GM12873 (cell line): ENCODE measurements around the gene CSF3.

Experiments
- TF ChIP-seq, protein P1 (sequence below): IDR thresholded peaks from 2 replicates; pipeline ENCODE4 v1.5.1; 2012; ENCODE audit warnings: low read depth, mild to moderate bottlenecking, moderate library complexity, low read length, control low read depth; ENCODE audit not compliant: insufficient read depth; ENCODE audit errors: missing control alignments

CSF3 gene

GRCh38 chr17:39999067-39999466 lies 16.2 kb upstream of the CSF3 start:
- TF ChIP-seq, protein P1, sequence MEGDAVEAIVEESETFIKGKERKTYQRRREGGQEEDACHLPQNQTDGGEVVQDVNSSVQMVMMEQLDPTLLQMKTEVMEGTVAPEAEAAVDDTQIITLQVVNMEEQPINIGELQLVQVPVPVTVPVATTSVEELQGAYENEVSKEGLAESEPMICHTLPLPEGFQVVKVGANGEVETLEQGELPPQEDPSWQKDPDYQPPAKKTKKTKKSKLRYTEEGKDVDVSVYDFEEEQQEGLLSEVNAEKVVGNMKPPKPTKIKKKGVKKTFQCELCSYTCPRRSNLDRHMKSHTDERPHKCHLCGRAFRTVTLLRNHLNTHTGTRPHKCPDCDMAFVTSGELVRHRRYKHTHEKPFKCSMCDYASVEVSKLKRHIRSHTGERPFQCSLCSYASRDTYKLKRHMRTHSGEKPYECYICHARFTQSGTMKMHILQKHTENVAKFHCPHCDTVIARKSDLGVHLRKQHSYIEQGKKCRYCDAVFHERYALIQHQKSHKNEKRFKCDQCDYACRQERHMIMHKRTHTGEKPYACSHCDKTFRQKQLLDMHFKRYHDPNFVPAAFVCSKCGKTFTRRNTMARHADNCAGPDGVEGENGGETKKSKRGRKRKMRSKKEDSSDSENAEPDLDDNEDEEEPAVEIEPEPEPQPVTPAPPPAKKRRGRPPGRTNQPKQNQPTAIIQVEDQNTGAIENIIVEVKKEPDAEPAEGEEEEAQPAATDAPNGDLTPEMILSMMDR, result no peak

GRCh38 chr17:40000161-40000560 lies 15.1 kb upstream of the CSF3 start:
- TF ChIP-seq, protein P1, result no peak

DNA sequence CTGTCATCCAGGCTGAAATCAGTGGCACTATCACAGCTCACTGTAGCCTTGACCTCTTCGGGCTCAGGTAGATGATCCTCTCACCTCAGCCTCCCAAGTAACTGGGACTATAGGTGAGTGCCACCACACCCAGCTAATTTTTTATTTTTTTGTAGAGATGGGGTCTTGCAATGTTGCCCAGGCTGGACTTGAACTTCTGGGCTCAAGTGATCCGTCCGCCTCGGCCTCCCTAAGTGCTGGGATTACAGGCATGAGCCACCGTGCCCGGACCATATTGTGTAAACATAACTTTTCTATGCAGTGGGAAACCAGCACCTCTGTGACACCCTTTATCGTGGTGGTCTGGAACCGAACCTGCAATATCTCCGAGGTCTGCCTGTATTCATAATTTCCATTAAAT lies 11.2 kb upstream of the CSF3 start:
- TF ChIP-seq, protein P1, result no peak

- TF ChIP-seq, protein P1, result no peak
Observed at GRCh38 chr17:40004712-40005111, 10.5 kb upstream of the CSF3 start.

DNA sequence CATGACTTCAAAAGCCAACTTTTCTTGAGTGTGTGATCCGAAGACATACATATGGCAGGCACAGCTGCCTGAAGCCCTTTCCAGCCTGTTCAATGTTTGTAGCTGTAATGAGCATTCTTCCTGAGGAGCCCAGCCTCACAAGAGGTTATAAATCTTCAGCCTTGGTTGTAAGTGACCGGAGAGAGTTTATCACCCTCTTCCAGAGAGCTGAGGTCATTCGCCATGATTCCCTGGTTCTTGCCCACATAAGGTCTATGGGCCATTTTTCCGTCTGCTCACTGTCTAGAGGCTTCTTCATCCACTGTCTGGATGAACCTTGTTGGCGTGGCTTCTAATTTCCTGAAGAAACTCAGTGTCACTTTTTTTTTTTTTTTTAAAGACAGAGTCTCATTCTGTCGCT lies 9.7 kb upstream of the CSF3 start:
- TF ChIP-seq, protein P1, result no peak

GRCh38 chr17:40014375-40014980 lies 762 bp upstream of the CSF3 start:
- TF ChIP-seq, protein P1, result no peak

- TF ChIP-seq, protein P1, result no peak
Observed at GRCh38 chr17:40015998-40016985, 1.1 kb downstream of the CSF3 start.
